ENCODE data around the gene CCDC69. TPM values are rescaled to one million over a fixed set of nuclear protein-coding genes. Genes with fewer than 3 reads are reported as not detected.

Gene CCDC69
- total RNA-seq, 1 donor = 3.0 TPM

DNA sequence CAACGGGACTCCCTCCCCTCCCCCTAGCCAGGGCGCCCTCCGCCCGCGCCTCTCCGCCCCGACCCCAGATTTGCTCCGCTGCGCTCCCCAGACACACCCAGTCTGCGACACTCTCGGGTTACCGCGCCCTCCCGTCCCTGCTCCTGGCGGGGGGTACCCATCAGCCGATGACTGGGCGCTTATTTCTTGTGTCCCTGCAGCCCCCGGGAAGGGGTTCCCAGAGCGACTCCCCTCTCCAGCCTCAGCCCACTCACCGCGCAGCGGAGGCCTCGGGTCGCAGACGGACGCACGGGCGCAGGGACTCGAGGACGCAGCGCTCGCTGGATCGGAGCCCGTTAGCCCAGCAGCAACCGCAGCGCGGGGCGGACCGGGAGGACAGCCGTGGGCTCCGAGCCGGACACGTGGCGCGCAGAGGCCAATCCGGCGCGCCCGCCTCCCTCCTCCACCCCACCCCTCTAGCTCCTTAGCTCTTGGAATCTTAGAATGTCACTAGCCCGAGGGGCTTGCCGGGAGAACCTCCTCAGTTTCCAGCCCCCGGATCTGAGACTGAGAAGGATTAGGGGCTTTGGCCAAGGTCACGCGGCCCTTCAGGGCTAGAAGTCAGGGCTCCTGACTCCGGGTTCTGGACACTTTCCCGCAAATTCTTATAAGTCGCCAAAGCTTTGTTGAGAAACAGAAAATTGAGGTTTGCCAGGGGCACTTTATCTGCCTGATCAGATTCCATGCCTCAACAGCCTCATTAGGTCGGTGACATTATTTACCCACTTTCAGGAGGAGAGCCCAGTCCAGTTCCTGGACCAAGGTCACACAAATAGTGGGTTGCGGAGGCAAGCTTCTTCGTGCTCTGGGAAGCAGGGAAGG lies 66.2 kb downstream of the CCDC69 start, which contains the start of gene ANXA6:
Gene ANXA6 (minus strand): TSS at position 354 of the 861 bp plus-strand sequence. CDS start 9,878 bp downstream, outside the sequence.
- peak; percentile 74 for DNase-seq (ENCODE audit: low read depth)
- no peak for TF ChIP-seq CTCF (IDR thresholded peaks at IDR 0.05; ENCODE audit: insufficient read depth, low read depth, low read length)
- peak within 1 kb of the TSS; percentile 75 for H3K4me3 ChIP-seq (ENCODE audit: low read depth, low read length)

DNA sequence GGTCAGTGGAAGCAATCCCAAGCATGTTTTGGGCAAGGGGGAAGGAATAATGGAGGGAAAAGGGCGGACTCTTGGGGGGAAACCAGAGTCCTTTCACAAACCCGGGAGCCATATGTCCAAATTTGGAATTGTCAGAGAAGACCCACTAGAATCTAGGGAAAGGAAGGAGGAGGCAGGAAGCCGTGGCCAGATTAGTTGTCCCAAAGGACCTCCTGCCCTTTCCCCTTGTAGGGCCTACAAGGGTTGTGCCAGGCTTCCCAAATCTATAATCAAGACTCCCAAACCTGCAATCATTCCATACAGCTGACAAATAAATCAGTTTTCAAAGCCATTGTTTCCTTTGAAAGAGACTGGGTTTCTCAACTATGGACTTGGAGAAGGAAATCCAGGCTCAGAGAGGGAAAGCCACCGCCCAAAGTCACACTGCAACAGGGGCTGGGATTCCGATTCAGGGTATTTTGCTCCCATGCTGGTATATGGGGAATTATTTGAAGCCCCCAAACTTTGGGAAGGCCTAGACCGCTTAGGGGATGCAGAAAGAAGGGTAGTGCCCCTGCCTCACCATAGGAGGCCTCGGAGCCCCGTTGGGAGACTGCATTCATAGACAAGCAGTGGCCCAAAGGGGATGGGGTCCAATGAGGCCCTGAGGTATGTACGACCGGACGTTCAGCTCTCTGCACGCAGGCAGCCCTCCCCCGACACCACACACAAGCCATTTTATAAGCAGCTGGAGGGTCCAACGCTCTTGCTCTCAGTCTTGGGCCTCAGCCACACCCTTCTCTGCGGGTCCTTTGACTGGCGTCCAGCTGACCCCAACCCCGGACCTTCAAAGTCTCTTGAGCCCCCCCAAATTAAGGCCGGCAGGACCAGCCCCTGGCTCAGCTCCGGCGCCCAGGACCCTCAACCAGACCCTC lies 67.1 kb downstream of the CCDC69 start:
- H3K4me3 ChIP-seq (ENCODE audit: low read depth, low read length) = peak overlapping the region; percentile 75
- TF ChIP-seq CTCF (IDR thresholded peaks at IDR 0.05; ENCODE audit: insufficient read depth, low read depth, low read length) = peak; percentile 17
- DNase-seq (ENCODE audit: low read depth) = peak; percentile 15

- peak overlapping the region; percentile 75 for H3K4me3 ChIP-seq (ENCODE audit: low read depth, low read length)
- DNase-seq (ENCODE audit: low read depth) = peak; percentile 62
- TF ChIP-seq CTCF (IDR thresholded peaks at IDR 0.05; ENCODE audit: insufficient read depth, low read depth, low read length) = no peak
Measured at GRCh38 chr5:151155775-151156506, 68.0 kb downstream of the CCDC69 start.

GRCh38 chr5:151154931-151155774 lies 68.7 kb downstream of the CCDC69 start:
- no peak for TF ChIP-seq CTCF (IDR thresholded peaks at IDR 0.05; ENCODE audit: insufficient read depth, low read depth, low read length)
- peak; percentile 36 for DNase-seq (ENCODE audit: low read depth)
- H3K4me3 ChIP-seq (ENCODE audit: low read depth, low read length) = peak overlapping the region; percentile 75

DNA sequence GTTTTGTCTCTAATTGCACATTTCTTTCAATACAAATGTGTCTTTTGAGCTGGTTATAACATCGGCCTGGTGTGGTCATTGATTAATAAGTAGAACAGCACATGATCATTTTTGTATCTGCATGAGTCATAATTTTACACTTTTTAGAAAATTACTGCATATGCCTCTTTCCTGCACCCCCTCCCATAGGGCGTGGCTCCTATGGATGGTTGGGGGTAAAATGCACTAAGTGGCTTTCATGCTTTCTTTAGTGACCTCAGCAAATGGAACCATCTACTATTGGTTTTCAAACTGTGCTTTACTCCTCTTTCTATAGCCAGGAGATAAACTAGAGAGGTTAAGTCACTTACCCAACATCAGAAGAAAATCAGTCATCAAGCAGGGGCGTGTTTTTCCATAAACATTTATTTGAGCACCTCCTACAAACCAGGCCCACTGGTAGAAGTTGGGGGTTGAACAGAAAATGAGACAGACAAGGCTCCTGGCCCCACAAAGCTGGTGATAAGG lies 70.1 kb downstream of the CCDC69 start:
- TF ChIP-seq CTCF (IDR thresholded peaks at IDR 0.05; ENCODE audit: insufficient read depth, low read depth, low read length) = no peak
- H3K4me3 ChIP-seq (ENCODE audit: low read depth, low read length) = no peak overlapping the region
- peak; percentile 12 for DNase-seq (ENCODE audit: low read depth)

All from fibroblast of villous mesenchyme (primary cell).